ENCODE data around the gene DNAAF3.
"Not testable (repeated sequence)": the region's sequence is repeated elsewhere in the genome, so short reads cannot be mapped to it uniquely, and the experiment has no call there.

The DNAAF3 gene

DNA sequence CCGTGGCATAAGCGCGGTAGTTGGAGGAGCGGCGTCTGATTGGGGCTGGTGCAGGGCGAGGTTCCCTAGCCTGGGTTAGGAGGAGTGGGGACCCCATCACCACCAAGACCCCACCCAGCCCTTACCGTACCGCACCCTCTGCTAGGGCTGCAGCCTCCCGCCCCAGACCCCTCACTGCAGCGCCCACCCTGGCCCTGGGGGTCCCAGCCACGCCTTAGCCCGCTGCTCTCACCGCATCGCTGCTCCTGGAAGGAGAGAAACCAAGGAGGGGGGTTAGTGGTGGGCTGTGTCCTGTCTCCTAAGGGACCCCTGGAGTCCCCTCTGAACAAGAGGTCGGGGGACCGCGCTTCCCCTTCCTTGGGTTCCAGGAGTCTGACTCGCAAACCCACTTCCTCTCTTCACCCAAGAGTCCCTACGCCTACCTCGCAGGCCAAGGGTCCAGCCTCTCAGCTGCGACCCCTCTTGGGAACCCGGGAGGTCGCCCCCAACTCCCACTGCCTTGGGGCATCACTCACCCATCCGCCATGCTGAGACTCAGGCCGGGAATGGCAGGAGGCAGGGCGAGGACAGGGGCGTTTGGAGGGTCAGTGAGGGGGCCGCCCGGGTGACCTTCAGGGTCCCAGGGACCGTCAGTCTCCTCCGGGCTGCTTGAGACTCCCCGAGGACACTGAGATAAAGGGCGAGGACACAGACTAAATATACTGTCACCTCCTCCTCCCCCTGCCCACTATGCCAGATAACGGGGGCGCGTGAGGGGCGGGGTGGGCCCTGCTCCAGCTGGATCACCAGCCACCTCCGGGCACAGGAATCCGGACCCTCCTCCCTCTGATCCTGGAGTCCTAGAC is 9.1 kb downstream of the DNAAF3 start, which contains the start of gene TNNI3:
TNNI3 (minus strand) TSS at position 669 of the 845 bp plus-strand sequence; CDS start at position 526, 143 bp downstream.
- Histone ChIP-seq H4K20me1 (ENCODE audit: insufficient read depth, low read length) (no peaks in the 10 kb centered on the region), H3K27me3 (ENCODE audit: insufficient read depth, low read length, poor library complexity) (no peaks in the 10 kb centered on the region), H3K4me2 (ENCODE audit: insufficient read depth, low read length) (no peak within 1 kb of the TSS), H3K9me3 (ENCODE audit: insufficient read depth, low read length, severe bottlenecking) (no peaks in the 10 kb centered on the region), H3K9ac (ENCODE audit: low read depth, low read length) (no peak within 1 kb of the TSS), H3K36me3 (ENCODE audit: insufficient read depth, low read length) (no peaks in the 10 kb centered on the region), H3K79me2 (ENCODE audit: insufficient read depth, low read length) (no peaks in the 10 kb centered on the region), H3K4me3 (ENCODE audit: low read depth in 1 of 2, low read length in 2 of 2) (no peak within 1 kb of the TSS), H3K4me1 (ENCODE audit: insufficient read depth, low read length) (peaks cover 12% of the 10 kb centered on the region; the same call in 1 of the 2 replicates), H2AFZ (ENCODE audit: low read depth, low read length) (no peak within 1 kb of the TSS), H3K27ac (ENCODE audit: low read length) (no peak within 1 kb of the TSS)
- ATAC-seq (ENCODE audit: insufficient read depth, low read depth) (no peak), DNase-seq (no peak)
- TF ChIP-seq, protein P1, sequence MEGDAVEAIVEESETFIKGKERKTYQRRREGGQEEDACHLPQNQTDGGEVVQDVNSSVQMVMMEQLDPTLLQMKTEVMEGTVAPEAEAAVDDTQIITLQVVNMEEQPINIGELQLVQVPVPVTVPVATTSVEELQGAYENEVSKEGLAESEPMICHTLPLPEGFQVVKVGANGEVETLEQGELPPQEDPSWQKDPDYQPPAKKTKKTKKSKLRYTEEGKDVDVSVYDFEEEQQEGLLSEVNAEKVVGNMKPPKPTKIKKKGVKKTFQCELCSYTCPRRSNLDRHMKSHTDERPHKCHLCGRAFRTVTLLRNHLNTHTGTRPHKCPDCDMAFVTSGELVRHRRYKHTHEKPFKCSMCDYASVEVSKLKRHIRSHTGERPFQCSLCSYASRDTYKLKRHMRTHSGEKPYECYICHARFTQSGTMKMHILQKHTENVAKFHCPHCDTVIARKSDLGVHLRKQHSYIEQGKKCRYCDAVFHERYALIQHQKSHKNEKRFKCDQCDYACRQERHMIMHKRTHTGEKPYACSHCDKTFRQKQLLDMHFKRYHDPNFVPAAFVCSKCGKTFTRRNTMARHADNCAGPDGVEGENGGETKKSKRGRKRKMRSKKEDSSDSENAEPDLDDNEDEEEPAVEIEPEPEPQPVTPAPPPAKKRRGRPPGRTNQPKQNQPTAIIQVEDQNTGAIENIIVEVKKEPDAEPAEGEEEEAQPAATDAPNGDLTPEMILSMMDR (IDR thresholded peaks at IDR 0.05; ENCODE audit: borderline replicate concordance, extremely low read depth, low read length, poor library complexity, severe bottlenecking): no peak
- no peak for TF ChIP-seq EZH2 (IDR thresholded peaks at IDR 0.05; ENCODE audit: borderline replicate concordance, low read depth, low read length, severe bottlenecking)

DNA sequence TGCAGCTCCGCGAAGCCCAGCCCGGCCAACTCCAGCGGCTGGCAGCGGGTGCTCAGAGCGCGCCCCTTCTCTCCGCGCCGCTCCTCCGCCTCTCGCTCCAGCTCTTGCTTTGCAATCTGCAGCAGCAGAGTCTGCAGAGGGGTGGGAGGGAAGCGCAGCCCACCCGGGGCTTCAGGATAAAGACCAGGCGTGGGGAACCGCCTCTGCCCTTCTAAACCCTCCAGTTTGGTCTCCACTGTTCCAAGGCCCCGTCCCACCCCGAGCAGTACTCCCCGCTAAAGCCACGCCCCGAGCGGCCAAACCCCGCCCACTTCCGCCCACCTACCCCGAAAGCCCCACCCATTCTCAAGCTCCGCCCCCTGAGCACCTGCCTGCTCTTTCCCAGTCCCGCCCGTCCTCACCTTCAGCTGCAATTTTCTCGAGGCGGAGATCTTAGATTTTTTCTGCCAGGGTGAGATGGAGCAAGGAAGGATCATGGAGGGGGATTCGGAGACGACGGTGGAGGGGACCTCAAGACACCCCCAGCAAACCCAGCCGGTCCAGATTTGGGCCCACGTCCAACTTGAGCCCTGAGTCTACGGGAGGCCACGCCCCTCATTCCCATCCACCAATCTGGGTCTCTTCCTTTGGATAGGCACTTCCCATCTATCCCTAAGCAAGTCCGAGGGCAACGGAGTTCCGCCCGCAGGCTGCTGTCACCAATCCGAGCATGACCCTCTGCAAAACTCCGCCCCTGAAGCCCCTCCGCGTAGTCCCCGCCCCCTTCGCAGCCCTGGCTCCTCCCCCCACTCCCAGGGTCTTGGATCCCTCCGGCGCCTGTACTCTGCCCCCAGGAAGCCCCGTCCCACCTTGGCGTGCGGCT is 10.0 kb downstream of the DNAAF3 start:
- Histone ChIP-seq H3K79me2 (ENCODE audit: insufficient read depth, low read length) (no peaks in the 10 kb centered on the region), H3K27ac (ENCODE audit: low read length) (no peak overlapping the region), H4K20me1 (ENCODE audit: insufficient read depth, low read length) (no peaks in the 10 kb centered on the region), H3K9me3 (ENCODE audit: insufficient read depth, low read length, severe bottlenecking) (no peaks in the 10 kb centered on the region), H3K4me1 (ENCODE audit: insufficient read depth, low read length) (peaks cover 12% of the 10 kb centered on the region; the same call in 1 of the 2 replicates), H3K9ac (ENCODE audit: low read depth, low read length) (no peak overlapping the region), H3K36me3 (ENCODE audit: insufficient read depth, low read length) (no peaks in the 10 kb centered on the region), H3K4me3 (ENCODE audit: low read depth in 1 of 2, low read length in 2 of 2) (no peak overlapping the region), H2AFZ (ENCODE audit: low read depth, low read length) (no peak overlapping the region), H3K27me3 (ENCODE audit: insufficient read depth, low read length, poor library complexity) (no peaks in the 10 kb centered on the region), H3K4me2 (ENCODE audit: insufficient read depth, low read length) (no peak overlapping the region)
- no peak for ATAC-seq (ENCODE audit: insufficient read depth, low read depth)
- peak; percentile 29 for DNase-seq
- no peak for TF ChIP-seq EZH2 (IDR thresholded peaks at IDR 0.05; ENCODE audit: borderline replicate concordance, low read depth, low read length, severe bottlenecking)
- TF ChIP-seq, protein P1 (IDR thresholded peaks at IDR 0.05; ENCODE audit: borderline replicate concordance, extremely low read depth, low read length, poor library complexity, severe bottlenecking): no peak

DNA sequence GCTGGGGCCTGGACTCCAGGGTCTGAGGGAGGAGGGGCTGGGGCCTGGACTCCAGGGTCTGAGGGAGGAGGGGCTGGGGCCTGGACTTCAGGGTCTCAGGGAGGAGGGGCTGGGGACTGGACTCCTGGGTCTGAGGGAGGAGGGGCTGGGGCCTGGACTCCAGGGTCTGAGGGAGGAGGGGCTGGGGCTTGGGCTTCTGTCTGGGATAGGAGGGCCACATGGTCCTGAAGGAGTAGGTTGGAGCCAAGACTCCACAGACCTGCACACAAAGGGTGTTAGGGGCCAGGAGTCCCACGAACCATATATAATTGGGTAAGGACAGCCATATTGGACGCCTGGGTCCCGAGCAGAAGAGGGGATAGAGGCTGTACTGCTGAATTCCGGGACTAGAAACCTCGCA is 10.6 kb downstream of the DNAAF3 start:
- not testable (repeated sequence) for H3K27ac ChIP-seq (ENCODE audit: low read length); H3K9ac ChIP-seq (ENCODE audit: low read depth, low read length); H3K79me2 ChIP-seq (ENCODE audit: insufficient read depth, low read length); ATAC-seq (ENCODE audit: insufficient read depth, low read depth); H3K36me3 ChIP-seq (ENCODE audit: insufficient read depth, low read length); H3K4me3 ChIP-seq (ENCODE audit: low read depth in 1 of 2, low read length in 2 of 2); H3K27me3 ChIP-seq (ENCODE audit: insufficient read depth, low read length, poor library complexity); H4K20me1 ChIP-seq (ENCODE audit: insufficient read depth, low read length); H3K4me2 ChIP-seq (ENCODE audit: insufficient read depth, low read length); H3K9me3 ChIP-seq (ENCODE audit: insufficient read depth, low read length, severe bottlenecking); DNase-seq; H2AFZ ChIP-seq (ENCODE audit: low read depth, low read length)
- peaks cover 12% of the 10 kb centered on the region; the same call in 1 of the 2 replicates for H3K4me1 ChIP-seq (ENCODE audit: insufficient read depth, low read length)
